GM13977 (cell line): ENCODE results near the gene FBLN2.

Experiments
- DNase-seq: peaks from one replicate; pipeline ENCODE4 v3.0.0; 2012; ENCODE audit warnings: low spot score
- in situ Hi-C: fragments of 300-500 bp; cut with MboI; formaldehyde crosslinking; loops from one replicate; pipeline ENCODE4 v1.12.0; 2022; ENCODE audit warnings: low sequenced_read_pairs, low pct_unique_long_range_greater_than_20kb, mixed read lengths, inconsistent platforms; ENCODE audit not compliant: unreplicated experiment
- TF ChIP-seq, protein P1 (sequence below): IDR thresholded peaks from 2 replicates; pipeline ENCODE4 v1.5.1; 2012; ENCODE audit warnings: mild to moderate bottlenecking, control low read depth; ENCODE audit not compliant: insufficient read depth; ENCODE audit errors: extremely low read depth, missing control alignments

FBLN2 gene

GRCh38 chr3:13620281-13620680, 71.4 kb downstream of the FBLN2 start:
- DNase-seq = no peak
- TF ChIP-seq, protein P1, sequence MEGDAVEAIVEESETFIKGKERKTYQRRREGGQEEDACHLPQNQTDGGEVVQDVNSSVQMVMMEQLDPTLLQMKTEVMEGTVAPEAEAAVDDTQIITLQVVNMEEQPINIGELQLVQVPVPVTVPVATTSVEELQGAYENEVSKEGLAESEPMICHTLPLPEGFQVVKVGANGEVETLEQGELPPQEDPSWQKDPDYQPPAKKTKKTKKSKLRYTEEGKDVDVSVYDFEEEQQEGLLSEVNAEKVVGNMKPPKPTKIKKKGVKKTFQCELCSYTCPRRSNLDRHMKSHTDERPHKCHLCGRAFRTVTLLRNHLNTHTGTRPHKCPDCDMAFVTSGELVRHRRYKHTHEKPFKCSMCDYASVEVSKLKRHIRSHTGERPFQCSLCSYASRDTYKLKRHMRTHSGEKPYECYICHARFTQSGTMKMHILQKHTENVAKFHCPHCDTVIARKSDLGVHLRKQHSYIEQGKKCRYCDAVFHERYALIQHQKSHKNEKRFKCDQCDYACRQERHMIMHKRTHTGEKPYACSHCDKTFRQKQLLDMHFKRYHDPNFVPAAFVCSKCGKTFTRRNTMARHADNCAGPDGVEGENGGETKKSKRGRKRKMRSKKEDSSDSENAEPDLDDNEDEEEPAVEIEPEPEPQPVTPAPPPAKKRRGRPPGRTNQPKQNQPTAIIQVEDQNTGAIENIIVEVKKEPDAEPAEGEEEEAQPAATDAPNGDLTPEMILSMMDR = no peak
- in situ Hi-C loops = no loop called here

DNA sequence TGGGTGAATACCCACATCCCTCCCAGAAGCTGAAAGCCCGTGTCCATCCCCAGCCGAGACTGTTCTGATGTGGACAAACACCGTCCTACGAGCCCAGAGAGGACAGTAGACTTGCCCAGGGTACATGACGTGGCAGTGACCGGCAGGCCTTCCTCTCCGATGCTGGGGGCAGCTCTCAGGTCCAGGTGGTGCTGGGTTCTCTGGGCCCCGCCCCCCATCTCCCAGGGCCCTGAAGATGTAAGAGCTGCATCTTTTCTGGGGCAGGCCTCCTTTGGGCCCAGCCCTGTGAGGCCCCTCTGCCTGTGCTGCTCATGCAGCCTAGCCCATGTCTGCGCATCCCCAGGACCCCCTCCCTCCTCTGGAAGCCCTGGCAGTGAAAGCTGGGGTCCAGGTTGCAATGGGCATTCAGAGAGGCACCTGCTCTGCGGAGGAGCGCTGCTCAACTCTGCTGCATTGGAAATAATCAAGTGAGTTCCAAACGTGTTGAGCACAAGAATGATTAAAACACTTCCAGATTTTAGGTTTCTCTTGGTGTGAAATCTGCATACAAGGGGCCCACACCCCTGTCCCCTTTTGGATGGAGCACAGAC, 71.9 kb downstream of the FBLN2 start:
- DNase-seq = no peak
- in situ Hi-C loops = no loop called here
- TF ChIP-seq, protein P1 = no peak

GRCh38 chr3:13621381-13622221, 72.7 kb downstream of the FBLN2 start:
- TF ChIP-seq, protein P1 = no peak
- in situ Hi-C loops = no loop called here
- DNase-seq = no peak

DNA sequence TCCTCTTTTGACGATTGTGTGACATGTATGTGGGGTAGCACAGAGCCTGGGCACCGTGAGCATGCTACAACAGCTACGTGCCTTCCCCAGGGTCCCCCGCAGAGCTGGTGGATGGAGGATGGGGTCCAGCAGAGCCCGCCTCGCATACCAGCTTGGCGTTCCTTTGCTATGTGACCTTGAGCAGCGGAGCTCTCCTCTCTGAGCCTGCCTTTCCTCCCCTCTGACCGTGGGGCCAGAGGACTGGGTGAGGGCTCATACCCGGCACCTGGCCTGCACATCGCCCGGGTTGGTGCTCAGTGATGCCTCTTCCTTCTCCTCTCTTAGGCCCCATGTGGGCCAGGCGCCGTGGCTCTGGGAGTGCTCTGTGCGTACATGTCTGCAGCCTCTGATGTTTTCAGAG, 73.4 kb downstream of the FBLN2 start:
- TF ChIP-seq, protein P1 = no peak
- DNase-seq = no peak
- in situ Hi-C loops = no loop called here

GRCh38 chr3:13623101-13623654, 74.3 kb downstream of the FBLN2 start:
- in situ Hi-C loops = no loop called here
- DNase-seq = no peak
- TF ChIP-seq, protein P1 = no peak

GRCh38 chr3:13624021-13624420, 75.1 kb downstream of the FBLN2 start:
- DNase-seq = no peak
- in situ Hi-C loops = no loop called here
- TF ChIP-seq, protein P1 = no peak
